ENCODE data around the gene SEPHS1.
"Not testable (repeated sequence)": the region's sequence is repeated elsewhere in the genome, so short reads cannot be mapped to it uniquely, and the experiment has no call there.

Gene SEPHS1, protein sequence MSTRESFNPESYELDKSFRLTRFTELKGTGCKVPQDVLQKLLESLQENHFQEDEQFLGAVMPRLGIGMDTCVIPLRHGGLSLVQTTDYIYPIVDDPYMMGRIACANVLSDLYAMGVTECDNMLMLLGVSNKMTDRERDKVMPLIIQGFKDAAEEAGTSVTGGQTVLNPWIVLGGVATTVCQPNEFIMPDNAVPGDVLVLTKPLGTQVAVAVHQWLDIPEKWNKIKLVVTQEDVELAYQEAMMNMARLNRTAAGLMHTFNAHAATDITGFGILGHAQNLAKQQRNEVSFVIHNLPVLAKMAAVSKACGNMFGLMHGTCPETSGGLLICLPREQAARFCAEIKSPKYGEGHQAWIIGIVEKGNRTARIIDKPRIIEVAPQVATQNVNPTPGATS

DNA sequence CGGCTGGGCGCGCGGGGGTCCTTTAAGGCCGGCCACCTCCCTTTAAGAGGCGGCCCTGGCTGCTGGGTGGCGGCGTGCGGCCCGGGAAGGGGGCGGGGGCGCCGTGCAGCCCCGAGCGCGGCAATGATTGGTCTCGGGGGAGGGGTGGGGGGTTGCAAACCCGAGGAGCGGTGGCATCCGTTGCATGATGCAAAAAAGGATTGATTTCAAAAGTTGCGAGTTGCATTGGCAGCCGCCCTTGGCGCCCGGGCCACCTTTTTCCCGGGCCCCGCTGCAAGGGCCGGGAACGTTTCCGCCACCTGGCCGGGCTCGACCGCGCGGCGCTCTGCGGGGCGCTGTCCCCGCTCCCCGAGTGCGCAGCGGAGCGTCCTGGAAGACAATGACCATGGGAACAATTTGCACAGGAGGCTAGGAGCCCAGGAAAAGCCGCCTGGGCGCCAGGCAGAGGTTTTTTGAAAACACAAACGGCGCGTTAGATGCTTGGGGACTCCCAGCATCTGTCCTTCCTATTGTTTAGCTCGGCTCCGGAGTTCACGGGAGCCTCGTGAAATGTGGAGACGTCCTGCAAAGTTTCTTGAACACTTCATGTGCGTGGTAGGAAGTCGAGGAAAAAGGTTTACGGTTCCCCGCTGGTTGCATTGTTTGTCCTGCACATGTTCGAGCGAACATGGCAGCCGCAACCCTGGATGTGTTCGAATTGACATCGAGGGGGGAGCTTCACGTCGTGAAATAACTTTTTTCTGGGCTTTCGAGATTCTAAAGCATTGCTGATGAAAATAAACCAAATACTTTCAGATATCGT lies at the start of gene SEPHS1:
SEPHS1 (minus strand) TSS at position 78 of the 802 bp plus-strand sequence. CDS start 3,343 bp downstream, outside the sequence.
- in situ Hi-C loops (cut with MboI; ENCODE audit: low sequenced_read_pairs), result no loop called here

DNA sequence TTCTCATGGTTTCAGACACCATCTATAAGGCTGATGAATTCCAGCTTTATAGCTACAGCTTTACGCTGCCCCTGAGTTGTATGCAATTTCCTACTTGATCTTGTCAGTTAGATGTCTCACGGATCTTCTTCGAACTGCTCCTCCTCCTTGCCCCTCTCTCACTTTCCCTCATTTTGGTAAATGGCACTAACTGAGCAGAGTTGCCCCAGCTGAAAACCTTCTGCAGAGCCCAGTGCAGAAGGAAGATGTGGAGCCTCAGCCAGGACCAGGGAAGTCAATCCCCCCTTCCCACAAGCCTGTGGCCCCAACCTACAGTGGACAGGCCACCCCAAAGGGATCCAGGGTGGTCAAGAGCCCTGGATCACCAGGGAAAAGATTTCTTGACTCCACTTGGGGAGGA lies 49.0 kb upstream of the SEPHS1 start:
- in situ Hi-C loops (cut with MboI; ENCODE audit: low sequenced_read_pairs), result no loop called here

DNA sequence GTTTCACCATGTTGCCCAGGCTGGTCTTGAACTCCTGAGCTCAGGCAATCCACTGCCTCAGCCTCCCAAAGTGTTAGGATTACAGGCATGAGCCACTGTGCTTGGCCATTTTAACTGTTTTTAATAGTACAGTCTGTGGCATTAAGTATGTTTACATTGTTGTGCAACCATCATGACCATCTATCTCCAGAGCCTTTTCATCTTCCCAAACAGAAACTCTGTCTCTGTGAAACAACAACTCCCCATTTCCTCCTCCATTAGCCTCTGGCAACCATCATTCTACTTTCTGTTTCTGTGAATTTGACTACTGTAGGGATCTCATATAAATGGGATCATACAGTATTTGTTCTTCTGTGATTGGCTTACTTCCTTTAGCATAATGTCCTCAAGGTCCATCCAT lies 48.3 kb upstream of the SEPHS1 start:
- in situ Hi-C loops (cut with MboI; ENCODE audit: low sequenced_read_pairs), result no loop called here

DNA sequence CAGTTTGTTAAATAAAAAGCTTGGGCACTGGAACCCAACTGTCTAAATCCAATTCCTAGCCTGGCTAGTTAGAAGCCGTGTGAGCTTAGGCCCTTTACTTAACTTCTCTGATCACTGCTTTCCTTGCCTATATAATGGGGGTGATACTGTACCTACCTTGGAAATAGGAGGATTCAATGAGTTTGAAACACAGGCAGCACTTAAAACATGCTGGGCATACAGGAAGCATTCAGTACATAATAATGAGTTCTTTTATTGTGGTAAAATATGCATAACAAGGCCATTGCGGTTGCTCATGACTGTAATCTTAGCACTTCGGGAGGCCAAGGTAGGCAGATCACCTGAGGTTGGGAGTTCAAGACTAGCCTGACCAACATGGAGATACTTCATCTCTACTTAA lies 47.4 kb upstream of the SEPHS1 start:
- in situ Hi-C loops (cut with MboI; ENCODE audit: low sequenced_read_pairs), result no loop called here

DNA sequence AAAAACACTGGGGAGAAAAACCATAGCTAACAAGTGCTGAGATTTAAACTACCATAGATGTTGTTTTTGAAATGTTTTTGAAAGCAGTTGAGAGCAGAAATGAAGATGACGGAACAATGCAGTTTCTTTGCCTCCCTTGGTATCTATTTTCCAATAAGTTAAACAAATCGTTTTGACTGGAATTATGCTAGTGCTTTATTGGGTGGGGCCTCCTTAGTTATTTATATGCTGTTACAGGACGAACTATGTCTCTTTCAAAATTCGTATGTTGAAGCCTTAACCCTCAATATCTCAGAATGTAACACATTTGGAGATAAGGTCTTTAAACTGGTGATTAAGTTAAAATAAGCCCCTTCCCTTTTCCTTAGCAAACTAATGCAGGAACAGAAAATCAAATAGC lies 45.5 kb upstream of the SEPHS1 start:
- in situ Hi-C loops (cut with MboI; ENCODE audit: low sequenced_read_pairs), result no loop called here

DNA sequence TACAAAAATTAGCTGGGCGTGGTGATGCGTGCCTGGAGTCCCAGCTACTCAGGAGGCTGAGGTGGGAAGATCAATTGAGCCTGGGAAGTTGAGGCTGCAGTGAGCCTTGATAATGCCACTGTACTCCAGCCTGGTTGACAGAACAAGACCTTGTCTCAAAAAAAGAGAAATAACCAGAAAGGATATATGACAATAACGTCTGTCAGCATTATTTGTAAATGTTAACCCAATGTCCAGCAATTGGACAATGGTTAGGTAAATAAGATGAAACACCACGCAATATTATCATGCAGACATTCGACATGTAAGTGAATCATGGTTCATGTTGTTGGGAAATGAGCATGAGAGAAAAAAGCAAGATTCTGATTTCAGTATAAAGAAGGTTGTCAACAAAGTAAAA lies 44.6 kb upstream of the SEPHS1 start:
- in situ Hi-C loops (cut with MboI; ENCODE audit: low sequenced_read_pairs), result no loop called here

DNA sequence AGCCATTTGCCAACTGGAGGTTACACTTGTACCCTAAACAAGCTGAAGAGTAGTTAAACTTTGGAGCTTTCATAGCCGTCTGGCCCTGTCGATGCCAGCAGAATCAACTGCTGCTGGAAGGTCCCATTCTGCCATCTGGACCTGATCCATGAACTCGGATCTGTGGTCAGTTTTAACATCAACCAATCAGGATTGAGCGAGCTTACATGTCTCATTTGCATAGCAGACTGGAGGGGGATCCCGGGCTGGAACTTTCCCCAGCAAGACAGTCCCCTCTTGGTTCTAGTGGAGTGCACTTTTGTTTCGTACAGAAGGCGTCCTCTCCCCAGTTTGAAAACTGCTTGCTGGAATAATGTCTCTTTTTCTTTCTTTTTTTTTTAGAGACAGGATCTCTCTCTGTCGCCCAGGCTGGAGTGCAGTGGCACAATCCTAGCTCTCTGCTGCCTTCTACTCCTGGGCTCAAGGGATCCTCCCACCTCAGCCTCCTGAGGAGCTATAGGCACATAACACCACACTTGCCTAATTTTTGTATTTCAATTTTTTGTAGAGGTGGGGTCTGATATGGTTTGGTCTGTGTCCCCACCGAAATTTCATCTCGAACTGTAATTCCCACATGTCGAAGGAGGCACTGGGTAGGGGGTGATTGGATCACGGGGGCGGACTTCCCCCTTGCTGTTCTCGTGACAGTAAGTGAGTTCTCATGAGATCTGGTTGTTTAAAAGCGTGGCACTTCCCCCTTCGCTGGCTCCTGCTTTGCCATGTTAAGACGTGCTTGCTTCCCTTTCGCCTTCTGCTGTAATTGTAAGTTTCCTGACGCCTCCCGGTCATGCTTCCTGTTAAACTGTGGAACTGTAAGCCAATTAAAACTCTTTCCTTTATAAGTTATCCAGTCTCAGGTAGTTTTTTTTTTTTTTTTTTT lies 42.8 kb upstream of the SEPHS1 start:
- in situ Hi-C loops (cut with MboI; ENCODE audit: low sequenced_read_pairs), result no loop called here

DNA sequence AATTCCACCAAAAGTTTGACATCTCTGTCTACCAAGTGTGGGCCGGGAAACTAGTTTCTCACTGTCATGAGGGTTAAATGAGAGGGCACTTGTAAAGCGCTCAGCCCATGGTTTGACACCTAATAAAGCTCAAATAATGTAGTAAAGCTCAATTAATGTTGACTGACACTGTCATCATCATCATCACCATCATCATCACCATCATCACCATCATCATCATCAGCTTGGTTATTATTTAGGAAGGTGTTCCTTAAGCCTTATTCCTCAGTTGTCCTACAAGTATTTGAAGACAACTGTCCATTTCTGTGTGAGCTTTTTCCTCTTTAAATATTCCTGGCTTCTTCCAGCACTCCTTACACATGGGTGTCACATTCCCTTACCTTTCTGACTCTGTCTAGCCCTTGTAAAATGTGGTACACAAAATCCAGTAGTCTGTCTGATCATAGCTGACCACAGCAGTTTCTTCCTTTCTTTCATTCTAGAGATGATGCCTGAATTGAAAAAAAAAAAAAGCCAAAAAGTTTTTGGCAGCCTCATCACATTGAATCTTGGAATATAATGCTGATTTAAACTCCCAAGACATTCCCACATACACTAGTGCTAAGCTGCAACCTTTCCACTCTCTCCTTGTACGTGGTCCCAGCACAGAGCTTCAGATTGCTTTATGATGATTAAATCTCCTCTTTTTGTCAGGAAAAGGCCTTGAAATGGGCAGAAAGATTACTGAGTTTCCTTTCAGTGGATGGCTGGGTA lies 40.6 kb upstream of the SEPHS1 start:
- in situ Hi-C loops (cut with MboI; ENCODE audit: low sequenced_read_pairs), result no loop called here

DNA sequence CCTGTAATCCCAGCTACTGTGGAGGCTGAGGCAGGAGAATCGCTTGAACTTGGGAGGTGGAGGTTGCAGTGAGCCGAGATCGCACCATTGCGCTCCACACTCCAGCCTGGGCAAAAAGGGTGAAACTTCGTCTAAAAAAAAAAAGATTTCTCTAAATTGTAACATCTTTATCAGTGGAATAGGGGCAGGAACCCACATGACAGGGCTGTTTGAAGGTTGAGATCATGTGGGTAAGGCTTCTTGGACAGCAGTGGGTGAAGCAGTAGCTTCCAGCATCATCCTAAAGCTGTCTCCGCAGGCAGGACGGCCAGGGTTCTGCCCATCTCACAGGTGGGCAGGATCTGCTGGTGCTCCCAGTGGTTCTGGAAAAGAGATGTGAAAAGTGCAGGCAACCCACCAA lies 37.9 kb upstream of the SEPHS1 start:
- in situ Hi-C loops (cut with MboI; ENCODE audit: low sequenced_read_pairs), result no loop called here

DNA sequence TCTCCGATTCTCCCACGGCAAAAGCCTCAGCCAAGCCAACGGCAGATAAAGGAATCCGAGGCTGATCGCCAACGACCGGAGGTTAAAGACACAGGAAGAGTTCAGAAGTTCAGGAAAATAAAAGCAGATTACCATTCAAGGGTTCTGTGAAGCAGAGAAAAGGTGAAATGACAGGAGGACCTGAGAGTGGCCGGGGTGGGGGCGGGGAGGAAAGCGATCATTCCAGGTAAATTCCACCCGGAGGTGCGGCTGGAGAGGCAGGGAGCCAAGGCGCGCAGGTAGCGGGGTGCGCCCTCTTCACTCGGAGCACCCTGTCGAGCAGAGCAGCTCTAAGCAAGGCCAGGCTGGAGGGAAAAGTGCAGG lies 35.3 kb upstream of the SEPHS1 start:
- in situ Hi-C loops (cut with MboI; ENCODE audit: low sequenced_read_pairs), result no loop called here

DNA sequence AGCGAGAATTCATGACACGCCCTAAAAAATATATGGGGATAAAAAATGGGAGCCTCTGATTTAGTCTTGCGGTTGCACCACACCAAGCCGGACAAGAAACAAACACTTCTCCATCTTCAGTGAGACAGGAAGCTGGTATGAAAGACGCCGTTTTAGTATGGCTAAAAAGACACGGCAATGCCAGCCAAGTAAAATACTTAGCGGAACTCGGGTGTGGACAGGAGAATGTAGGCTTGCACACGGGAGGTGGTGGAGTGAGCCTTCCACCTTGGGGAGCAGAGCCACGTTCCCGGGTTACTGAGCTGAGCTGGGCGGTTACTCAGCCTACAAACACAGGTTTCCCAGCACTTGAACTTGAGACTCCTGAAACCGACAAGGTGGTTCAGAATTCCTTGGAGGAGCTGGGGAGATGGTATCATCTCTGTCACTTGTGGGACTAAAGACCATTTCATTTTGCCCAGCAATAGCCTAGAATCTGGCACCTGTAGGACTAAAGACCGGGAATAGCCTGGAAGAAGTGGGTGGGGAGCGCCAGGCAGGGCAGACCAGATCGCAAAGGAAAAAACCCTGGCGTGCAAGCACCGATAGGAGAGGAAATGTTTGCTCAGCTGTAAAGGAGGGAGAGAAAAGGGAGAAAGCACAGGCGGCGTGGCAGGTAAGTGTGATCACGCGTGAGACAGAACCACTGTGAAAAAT lies 34.8 kb upstream of the SEPHS1 start:
- in situ Hi-C loops (cut with MboI; ENCODE audit: low sequenced_read_pairs), result no loop called here

DNA sequence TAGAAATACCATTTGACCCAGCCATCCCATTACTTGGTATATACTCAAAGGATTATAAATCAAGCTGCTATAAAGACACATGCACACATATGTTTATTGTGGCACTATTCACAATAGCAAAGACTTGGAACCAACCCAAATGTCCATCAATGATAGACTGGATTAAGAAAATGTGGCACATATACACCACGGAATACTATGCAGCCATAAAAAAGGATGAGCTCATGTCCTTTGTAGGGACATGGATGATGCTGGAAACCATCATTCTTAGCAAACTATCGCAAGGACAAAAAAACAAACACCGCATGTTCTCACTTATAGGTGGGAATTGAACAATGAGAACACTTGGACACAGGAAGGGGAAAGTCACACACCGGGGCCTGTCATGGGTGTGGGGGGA lies 31.0 kb upstream of the SEPHS1 start:
- in situ Hi-C loops (cut with MboI; ENCODE audit: low sequenced_read_pairs), result not testable (repeated sequence)

DNA sequence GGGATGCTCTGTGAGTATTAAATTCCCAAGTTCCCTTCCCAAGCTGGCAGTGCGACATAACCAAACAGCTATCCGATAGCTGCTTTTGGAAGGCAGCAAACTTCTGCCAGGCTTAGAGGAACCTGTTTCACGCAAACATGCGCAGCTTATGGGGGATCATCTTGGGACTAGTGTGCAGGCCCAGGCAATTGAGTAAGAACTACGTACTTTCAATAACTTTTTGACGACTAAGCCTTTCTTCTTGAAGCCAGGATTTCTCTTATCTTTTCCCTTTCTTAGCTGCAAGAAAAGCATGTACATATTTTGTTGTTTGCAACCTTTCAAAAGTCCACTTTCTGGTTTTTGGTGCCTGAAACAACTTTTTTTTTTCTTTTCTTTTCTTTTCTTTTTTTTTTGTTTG lies 28.7 kb upstream of the SEPHS1 start:
- in situ Hi-C loops (cut with MboI; ENCODE audit: low sequenced_read_pairs), result no loop called here

DNA sequence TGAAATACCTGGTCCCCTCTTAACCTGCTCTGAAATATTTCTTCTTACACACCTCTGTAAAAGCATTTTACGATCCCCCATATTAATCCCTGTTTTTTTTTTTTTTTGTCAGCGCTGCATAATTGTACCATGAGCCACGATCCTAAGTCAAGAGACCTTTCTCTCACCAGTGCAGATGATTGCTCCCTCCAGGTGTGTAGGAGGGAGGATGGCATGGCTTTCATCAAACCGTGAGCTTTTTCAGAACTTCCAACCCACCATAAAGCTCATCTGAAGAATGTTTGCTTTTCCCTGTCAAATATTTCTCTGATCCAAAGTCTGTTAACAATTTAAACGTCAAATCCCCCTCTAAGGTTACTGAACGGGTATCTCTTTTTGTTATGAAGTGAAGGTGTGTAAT lies 28.2 kb upstream of the SEPHS1 start:
- in situ Hi-C loops (cut with MboI; ENCODE audit: low sequenced_read_pairs), result no loop called here

DNA sequence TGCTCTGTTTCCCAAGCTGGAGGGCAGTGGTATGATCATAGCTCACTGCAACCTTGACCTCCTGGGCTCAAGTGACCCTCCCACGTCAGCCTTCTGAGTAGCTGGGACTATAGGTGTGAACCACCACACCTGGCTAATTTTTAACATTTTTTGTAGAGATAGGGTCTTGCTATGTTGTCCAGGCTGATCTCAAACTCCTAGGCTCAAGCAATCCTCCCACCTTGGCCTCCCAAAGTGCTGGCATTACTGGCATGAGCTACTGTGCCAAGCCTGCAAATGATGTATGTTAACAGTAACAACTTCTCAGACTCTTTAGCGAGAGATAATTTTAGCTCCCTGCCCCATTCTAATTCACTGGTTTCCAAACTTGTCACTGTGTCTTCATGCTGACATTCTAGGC lies 27.7 kb upstream of the SEPHS1 start:
- in situ Hi-C loops (cut with MboI; ENCODE audit: low sequenced_read_pairs), result no loop called here

DNA sequence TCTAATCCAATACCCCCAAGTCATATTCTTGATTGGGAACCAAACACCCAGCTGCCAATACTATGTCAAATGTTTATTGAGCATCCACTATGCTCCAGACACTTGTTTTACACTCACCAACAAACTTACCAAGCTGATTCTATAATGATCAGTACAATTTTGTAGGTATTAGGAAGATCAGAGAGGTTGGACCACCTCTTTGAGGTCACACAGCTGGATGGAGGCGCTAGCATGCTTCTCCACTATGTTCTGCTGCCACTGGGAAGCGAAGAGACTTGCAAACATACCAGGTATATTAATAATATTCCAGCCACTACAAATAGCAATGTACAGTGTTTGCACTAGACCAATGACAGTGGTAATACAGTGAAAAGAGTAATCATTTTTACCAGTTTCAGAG lies 25.6 kb upstream of the SEPHS1 start:
- in situ Hi-C loops (cut with MboI; ENCODE audit: low sequenced_read_pairs), result no loop called here

DNA sequence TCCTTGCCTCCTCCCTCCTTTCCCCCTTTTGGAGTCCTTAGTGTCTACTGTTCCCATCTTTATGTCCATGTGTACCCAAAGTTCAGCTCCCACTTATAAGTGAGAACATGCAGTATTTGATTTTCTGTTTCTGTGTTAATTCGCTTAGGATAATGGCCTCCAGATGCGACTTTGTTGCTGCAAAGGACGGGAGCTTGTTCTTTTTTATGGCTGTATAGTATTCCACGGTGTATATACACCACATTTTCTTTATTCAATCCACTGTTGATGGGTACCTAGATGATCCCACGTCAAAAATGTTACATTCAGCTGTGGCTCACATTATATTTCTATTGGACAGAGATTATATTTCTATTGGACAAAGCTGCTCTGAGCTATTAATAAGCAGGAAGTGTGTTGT lies 24.4 kb upstream of the SEPHS1 start:
- in situ Hi-C loops (cut with MboI; ENCODE audit: low sequenced_read_pairs), result no loop called here

DNA sequence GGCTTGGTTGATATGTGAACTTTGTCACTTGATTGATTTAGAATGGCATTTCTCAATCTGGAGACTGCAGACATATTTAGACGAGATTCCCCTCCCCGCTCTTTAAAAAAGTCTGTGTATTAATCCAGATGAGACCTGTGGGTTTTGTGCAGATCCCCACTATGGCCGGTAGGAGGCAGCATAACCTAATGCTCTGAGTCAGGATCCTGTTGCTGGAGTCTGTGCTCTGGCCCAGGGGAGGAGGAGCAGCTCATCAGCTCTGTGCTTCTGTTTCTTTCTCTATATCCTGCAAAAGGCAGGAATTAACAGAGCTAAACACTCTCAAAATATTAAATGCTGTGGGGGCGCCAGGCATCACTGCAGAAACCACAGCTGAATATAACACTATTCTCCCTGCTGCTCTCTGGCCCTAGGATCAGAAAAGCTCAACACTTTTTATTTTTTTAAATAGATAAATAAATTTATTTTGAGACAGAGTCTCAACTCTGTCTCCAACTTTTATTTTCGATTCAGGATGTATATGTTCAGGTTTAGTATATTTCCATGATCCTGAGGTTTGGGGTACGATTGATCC lies 23.9 kb upstream of the SEPHS1 start:
- in situ Hi-C loops (cut with MboI; ENCODE audit: low sequenced_read_pairs), result no loop called here

DNA sequence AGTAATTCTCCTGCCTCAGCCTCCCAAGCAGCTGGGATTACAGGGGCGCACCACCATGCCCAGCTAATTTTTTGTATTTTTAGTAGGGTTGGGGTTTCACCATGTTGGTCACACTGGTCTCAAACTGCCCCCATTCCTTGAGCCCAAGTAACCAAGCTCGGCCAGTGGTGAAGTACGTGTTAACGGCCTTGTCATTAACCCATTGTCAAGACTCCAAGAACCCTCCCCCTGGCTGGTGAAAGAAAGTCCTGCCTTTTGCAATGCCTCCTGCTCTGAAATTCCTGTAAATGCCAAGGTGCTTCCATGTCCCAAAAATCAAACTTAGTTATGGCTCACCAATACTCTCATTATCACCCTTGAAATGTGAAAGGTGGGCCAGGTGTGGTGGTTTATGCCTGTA lies 18.8 kb upstream of the SEPHS1 start:
- in situ Hi-C loops (cut with MboI; ENCODE audit: low sequenced_read_pairs), result no loop called here

DNA sequence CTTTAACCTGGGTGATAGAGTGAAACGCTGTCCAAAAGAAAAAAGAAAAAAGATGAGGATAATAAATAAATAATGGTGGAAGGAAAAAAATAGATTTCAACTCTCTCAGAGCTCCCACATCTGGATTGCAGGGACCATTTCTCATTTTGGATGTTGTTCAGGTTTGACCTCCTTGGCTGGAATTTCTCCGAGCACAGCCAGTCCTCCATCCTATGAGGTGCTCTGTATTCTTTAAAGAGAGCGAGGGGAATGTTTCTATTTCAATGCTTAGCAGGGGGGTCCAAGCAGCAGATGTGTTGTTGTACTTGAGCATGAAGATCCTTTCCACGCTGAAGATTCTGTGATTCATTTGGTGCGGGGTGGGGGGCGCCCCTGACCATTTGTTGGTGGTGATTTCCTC lies 17.7 kb upstream of the SEPHS1 start:
- in situ Hi-C loops (cut with MboI; ENCODE audit: low sequenced_read_pairs), result no loop called here

Measured in HL-60/S4 (cell line).